GM21528 (cell line): ENCODE results near the gene C12orf75.
A peak's percentile ranks its signal among the peaks of the same experiment; 100 is the strongest.
"Not testable (repeated sequence)": the region's sequence is repeated elsewhere in the genome, so short reads cannot be mapped to it uniquely, and the experiment has no call there.

Experiments used
- ATAC-seq: cut with Tn5 transposase; IDR thresholded peaks from one replicate; pipeline ENCODE4 v1.9.1; 2021; ENCODE audit warnings: mild to moderate bottlenecking, moderate library complexity; ENCODE audit not compliant: unreplicated experiment, low FRiP score

The C12orf75 gene

DNA sequence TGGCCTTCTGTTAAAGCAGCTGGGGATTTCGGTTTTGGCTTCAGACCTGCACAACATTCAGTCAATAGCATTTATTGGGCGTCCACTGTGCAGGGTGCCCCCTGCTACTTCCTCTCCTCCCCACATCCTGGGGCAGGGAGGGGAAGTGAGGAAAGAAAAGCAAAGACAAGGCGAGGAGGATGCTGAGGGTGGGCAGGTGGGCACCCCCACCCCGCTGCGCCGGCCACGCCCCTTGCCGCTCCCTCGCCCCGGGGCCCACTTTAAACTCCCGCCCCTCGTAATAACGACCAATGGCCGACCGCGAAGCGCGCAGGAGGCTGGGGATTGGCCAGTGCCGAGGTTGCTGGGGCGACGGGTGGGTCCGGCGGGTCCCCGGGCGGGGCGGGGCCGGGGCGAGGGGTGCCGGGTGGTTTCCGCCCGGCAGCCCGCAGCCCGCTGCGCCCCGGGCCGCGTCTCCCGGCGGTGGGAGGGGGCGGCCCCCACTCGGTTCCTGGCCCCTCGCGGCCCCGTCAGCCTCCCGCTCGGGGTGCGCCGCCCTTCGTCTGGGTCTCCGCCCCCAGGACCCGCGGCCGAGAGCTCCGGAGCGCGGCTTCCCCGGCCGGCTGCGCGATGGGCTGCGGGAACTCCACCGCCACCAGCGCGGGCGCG, at the start of gene C12orf75:
TSS of gene C12orf75 (plus strand) at position 409 of the 648 bp plus-strand sequence. CDS start at position 610, 201 bp downstream.
- ATAC-seq: peak; percentile 83

DNA sequence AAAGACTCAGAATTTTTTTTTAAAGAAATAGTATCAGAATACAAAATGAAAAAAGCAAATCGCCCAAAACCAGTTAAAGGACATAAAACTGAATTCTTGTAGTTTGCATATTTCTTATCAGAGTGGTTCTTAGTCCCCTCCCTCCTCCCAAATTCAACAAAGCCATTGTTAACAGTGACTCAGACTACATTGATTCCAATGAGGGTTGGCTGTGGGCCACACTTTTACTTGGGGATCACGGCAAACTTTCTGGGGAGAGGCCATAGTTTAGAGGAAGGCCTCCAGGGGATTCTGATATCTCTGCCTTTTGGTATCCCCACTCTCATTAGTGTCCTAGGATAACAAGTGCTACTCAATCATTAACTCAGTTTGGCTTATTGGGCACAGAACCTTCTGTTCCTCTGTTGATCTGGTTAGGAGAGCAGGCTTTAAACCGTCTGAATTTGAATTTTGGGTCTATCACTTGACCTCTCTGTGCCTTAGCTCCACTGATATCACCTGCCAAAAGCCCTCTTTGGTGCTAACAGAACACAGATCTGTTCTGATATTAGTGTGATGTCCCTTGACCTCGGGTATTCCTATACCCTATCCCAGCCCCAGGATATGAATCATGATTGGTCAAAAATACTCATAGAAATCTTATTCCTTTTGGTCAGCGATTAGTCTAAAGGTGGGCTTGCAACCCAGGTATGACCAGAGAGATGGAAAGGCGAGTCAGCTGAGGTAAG, 49.4 kb upstream of the C12orf75 start:
- ATAC-seq: no peak

DNA sequence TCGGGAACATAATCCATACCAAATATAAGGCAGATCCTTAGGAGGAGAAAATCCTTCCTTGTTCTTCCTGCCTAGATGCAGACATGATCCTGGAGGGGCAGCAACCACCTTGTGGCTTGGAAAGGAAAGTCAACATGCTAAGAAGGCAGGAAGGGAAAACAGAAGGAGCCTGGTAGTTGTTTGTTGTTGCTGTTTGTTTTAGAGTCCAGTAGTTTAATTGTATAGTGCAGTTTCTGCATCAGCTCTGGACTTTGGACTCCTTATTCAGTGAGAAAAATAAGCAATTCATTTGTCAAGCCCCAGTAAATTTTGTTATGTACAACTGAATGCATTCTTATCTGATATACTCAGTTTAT, 48.8 kb upstream of the C12orf75 start:
- ATAC-seq: no peak

- ATAC-seq: no peak
Measured at GRCh38 chr12:105285378-105285777, 45.1 kb upstream of the C12orf75 start.

DNA sequence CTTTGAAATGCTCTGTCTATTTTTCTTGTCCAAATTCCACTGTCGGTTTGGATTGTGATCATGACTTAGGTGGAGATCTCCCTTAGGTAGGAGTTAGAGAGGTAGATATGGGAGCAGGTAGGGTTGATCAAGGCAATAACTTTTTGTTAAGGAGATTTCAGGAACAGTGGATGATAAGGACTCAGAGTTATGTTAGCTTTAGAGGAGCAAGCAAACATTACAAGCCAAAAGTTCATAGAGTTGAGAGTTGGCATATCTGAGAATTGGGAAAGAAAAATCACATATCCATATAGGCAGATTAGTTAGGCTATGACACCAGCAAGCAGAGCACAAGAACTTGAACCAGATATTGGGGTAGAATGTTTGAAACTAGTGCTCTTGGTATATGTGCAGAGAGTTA, 43.1 kb upstream of the C12orf75 start:
- ATAC-seq: no peak

DNA sequence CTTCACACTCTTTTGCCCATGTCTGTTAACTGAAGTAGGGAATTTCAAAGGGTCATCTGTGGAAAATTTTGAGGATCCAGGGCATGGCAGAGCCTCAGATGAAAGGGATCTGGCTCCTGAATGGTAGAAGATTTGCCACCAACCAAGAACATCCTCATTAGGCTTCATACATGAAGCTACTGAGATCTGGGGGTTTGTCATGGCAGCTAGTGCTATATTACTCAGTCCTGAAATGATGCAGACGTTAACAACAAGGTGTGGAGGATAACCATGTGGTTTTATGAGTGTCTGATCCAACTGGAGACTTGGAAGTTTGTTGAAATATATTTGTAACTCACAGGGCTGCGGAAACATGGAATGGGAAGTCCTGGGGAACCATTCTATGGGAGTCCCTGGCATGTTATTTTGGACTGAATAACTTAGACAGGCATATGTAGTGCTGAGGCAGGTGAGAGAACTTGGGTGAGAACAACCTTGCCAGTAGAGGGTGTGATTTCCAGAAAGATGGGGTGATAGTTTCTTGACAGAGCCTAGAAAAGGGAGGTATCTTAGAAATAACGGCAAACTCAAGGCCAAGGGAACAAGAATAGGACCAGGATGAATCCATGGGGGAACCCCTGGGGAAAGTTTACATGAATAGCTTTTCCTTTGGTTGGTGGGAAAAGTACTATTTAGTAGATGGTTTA, 42.0 kb upstream of the C12orf75 start:
- ATAC-seq: no peak

GRCh38 chr12:105289114-105289904, 41.2 kb upstream of the C12orf75 start:
- no peak for ATAC-seq

- no peak for ATAC-seq
Measured at GRCh38 chr12:105291531-105291930, 39.0 kb upstream of the C12orf75 start.

DNA sequence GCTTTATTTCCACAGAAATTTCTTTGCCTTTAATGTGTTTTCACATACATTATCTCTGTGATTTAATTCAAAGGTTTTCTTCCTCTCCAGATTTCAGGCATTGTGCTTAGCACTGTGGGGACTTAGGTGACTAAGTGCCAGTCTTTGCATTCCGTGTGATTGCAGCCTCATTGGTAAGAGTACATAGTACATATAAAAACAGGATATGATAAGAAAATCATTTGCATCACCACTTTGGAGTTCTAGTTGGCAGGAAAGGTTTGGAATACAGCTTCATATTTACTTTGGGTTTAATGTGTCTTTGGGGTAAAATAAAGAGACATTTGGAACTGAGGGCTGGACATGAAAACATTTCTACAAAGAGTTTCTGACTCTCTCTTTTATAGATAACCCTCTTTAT, 37.8 kb upstream of the C12orf75 start:
- no peak for ATAC-seq

DNA sequence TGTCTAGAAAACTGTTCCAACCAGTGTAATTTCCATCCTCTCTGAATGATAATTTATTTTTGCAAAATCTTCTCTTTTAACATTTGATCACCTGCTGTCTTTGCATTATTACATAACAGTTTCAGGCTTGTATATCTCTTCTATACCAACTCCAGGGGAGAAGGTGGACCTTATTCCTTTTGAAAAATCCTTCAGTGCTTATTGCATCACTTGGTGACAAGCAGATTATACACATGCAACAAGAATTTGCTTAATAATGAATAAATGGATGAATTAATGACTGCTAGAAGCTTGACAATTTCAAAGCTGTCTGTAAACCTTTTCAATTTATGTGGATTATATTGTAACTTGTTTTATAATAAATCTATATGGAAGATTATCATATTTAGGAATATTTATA, 37.3 kb upstream of the C12orf75 start:
- no peak for ATAC-seq

- no peak for ATAC-seq
Measured at GRCh38 chr12:105294161-105294560, 36.3 kb upstream of the C12orf75 start.

DNA sequence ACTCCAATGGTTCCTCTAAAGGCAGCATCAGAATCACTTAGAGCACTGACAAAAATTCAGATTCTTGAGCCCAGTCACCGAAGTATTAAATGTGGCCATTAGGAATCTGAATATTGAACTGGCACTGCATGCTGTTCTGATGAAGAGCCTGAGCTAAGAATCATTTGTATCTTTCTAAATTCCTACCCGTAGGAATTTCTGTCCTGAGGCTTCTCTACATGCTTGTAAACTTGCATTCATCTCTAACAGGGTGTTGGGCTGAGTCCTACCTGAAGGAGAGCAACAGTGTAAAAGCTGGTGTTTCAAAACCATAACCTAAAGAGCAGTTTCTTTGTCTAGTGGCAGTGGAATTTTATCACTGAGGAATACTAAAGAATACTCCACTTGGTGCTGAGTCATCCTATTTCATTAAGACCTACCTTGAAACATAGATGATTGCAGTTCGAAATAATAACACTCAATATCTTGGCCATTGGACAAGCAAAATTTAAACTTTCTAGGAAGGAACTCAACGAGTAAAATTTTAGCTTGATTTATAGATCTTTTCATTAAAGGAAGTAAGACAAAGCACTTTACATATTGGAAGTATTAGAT, 35.5 kb upstream of the C12orf75 start:
- ATAC-seq: no peak

- no peak for ATAC-seq
Measured at GRCh38 chr12:105296116-105297089, 34.1 kb upstream of the C12orf75 start.

DNA sequence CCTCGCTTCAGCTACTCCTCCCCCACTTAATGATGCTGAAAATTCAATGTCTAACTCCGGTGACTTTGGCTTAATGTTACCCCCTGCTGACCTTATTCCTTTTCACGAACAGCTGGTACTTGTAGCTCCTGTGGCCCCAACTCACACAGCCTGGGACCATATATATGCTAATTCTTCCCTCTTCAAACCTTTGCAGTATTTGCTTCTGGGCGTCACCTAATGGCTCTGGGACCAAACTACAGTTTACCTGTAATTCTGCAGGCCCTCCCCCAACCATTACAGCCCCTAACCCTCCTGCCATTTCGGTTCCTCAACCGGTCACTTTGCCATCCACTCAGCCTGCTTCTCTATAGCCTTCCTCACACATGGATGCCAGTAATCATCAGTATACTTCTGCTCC, 29.6 kb upstream of the C12orf75 start:
- ATAC-seq: no peak

DNA sequence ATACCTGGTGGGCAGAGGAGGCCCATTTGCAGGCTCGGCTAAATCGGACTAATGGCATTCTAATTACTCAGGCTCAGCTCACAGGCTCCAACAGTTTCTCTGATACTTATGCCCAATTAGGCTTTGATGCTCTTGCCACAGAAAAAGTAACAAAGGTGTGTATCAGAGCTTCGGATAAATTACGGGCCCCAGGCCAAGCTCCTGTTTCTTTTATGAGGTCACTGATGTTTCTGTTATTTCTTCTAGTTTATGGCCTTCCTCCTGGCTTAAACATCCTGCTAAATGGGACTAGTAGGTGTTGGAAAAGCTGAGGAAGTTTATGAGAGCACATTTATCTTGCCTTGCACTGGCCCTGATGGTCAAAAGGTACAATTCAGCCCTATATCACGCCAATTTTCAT, 28.8 kb upstream of the C12orf75 start:
- ATAC-seq: no peak

GRCh38 chr12:105302986-105303385, 27.5 kb upstream of the C12orf75 start:
- ATAC-seq: not testable (repeated sequence)

DNA sequence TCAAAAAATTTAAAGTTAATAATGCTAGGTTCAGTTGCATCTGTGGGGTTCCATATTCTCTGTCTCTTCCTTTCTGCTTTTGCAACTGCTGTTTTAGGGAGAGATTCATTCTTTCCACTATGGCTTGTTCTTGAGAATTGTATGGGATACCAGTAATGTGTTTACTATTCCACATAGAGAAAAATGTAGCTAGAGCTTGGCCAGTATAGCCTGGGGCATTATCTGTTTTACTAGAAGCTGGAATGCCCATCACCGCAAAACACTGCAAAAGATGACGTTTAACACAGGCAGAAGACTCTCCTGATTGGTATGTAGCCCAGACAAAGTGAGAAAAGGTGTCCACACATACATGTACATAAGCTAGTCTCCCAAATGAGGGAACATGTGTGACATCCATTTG, 25.9 kb upstream of the C12orf75 start:
- ATAC-seq: not testable (repeated sequence)

GRCh38 chr12:105307601-105308314, 22.7 kb upstream of the C12orf75 start:
- not testable (repeated sequence) for ATAC-seq

DNA sequence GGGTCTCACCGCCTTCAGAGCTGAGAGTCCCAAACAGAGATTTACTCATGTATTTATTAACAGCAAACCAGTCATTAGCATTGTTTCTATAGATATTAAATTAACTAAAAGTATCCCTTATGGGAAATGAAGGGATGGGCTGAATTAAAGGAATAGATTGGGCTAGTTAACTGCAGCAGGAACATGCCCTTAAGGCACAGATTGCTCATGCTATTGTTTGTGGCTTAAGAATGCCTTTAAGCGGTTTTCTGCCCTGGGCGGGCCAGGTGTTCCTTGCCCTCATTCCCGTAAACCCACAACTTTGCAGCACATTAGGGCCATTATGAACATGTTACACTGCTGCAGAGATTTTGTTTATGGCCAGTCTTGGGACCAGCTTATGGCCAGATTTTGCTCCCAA, 21.7 kb upstream of the C12orf75 start:
- not testable (repeated sequence) for ATAC-seq
